IMR-90 (cell line): Measurements from ENCODE around the gene ANXA4. TPM values are rescaled to one million over a fixed set of nuclear protein-coding genes. Genes with fewer than 3 reads are reported as not detected.

ENCODE experiments used
- ATAC-seq: fragments of 200-7000 bp; cut with Tn5 transposase; 2 replicates; pipeline ENCODE4 v1.9.1; 2020; ENCODE audit warnings: low read depth, mild to moderate bottlenecking, moderate library complexity
- BruUV-seq: library from RNA; stranded (reverse); fragments of 400-500 nt; replicated peaks from 2 replicates; lab custom pipeline; 2021; lab: Mats Ljungman, UMichigan
- CTCF ChIA-PET: fragments of 300-600 bp; formaldehyde crosslinking; extraction: SDS; loops from one replicate; lab custom pipeline; 2021; ENCODE audit warnings: antibody characterized with exemption; lab: Yijun Ruan, JAX
- POLR2A ChIA-PET: fragments of 300-600 bp; sonication (Branson Sonifier 250); formaldehyde crosslinking; loops from one replicate; lab custom pipeline; 2022; ENCODE audit warnings: antibody characterized with exemption; ENCODE audit not compliant: unreplicated experiment; lab: Charles Lee
- DNase-seq: peaks from one replicate; pipeline ENCODE4 v3.0.0; 2013
- H2AFZ ChIP-seq: replicated peaks from 2 replicates; pipeline ENCODE3; 2013; ENCODE audit warnings: low read length, mild to moderate bottlenecking; ENCODE audit not compliant: poor library complexity
- H2AK5ac ChIP-seq: 2 replicates; pipeline ENCODE4 v1.6.1; 2013; ENCODE audit warnings: low read depth, low read length, inconsistent platforms
- H2AK9ac ChIP-seq: replicated peaks from 2 replicates; pipeline ENCODE3; 2013; ENCODE audit warnings: mild to moderate bottlenecking, low read depth, low read length, moderate library complexity; ENCODE audit not compliant: poor library complexity
- H2BK120ac ChIP-seq: 2 replicates; pipeline ENCODE4 v1.6.1; 2013; ENCODE audit warnings: low read depth, low read length, inconsistent platforms
- H2BK15ac ChIP-seq: 3 replicates; pipeline ENCODE4 v1.6.1; 2013; ENCODE audit warnings: low read depth, low read length, inconsistent platforms
- H2BK20ac ChIP-seq: 2 replicates; pipeline ENCODE4 v1.6.1; 2013; ENCODE audit warnings: low read depth, mild to moderate bottlenecking, inconsistent platforms, low read length, moderate library complexity
- H2BK5ac ChIP-seq: 2 replicates; pipeline ENCODE4 v1.6.1; 2013; ENCODE audit warnings: mild to moderate bottlenecking, low read depth, low read length, inconsistent platforms; ENCODE audit not compliant: poor library complexity, severe bottlenecking
- H3K14ac ChIP-seq: replicated peaks from 2 replicates; pipeline ENCODE4 v1.6.1; 2013; ENCODE audit warnings: low read depth, low read length, inconsistent platforms
- H3K18ac ChIP-seq: 2 replicates; pipeline ENCODE4 v1.6.1; 2013; ENCODE audit warnings: low read depth, low read length, control low read depth
- H3K23ac ChIP-seq: 2 replicates; pipeline ENCODE4 v1.6.1; 2013; ENCODE audit warnings: low read depth, low read length, inconsistent platforms
- H3K27ac ChIP-seq: 2 replicates; pipeline ENCODE4 v1.5.1; 2013; ENCODE audit warnings: mild to moderate bottlenecking, control low read depth, low read length; ENCODE audit not compliant: insufficient read depth
- H3K27me3 ChIP-seq: 2 replicates; pipeline ENCODE4 v1.6.1; 2013; ENCODE audit warnings: low read length; ENCODE audit not compliant: control insufficient read depth, insufficient read depth
- H3K36me3 ChIP-seq: 2 replicates; pipeline ENCODE4 v1.6.1; 2013; ENCODE audit warnings: low read length, mixed read lengths; ENCODE audit not compliant: control insufficient read depth, insufficient read depth
- H3K4ac ChIP-seq: 2 replicates; pipeline ENCODE4 v1.6.1; 2013; ENCODE audit warnings: low read depth, low read length, inconsistent platforms
- H3K4me1 ChIP-seq: 2 replicates; pipeline ENCODE4 v1.6.1; 2013; ENCODE audit warnings: low read length, mixed read lengths; ENCODE audit not compliant: control insufficient read depth, insufficient read depth
- H3K4me2 ChIP-seq: 2 replicates; pipeline ENCODE4 v1.6.1; 2013; ENCODE audit warnings: low read depth, mild to moderate bottlenecking, control low read depth, low read length, moderate library complexity
- H3K4me3 ChIP-seq: 2 replicates; pipeline ENCODE4 v1.5.1; 2013; ENCODE audit warnings: low read depth, mild to moderate bottlenecking, control low read depth, low read length, moderate library complexity; ENCODE audit not compliant: insufficient read depth
- H3K56ac ChIP-seq: 2 replicates; pipeline ENCODE4 v1.6.1; 2013; ENCODE audit warnings: low read length, inconsistent platforms; ENCODE audit not compliant: insufficient read depth; ENCODE audit errors: extremely low read depth
- H3K79me1 ChIP-seq, 2 experiments: 2 replicates each; pipeline ENCODE4 v1.6.1; 2013; ENCODE audit warnings: low read length in 2 of 2, inconsistent platforms in 1 of 2, low read depth in 1 of 2
- H3K9ac ChIP-seq: 2 replicates; pipeline ENCODE4 v1.6.1; 2013; ENCODE audit warnings: low read depth, low read length, control low read depth
- H3K9me1 ChIP-seq: 2 replicates; pipeline ENCODE4 v1.6.1; 2013; ENCODE audit warnings: low read length, inconsistent platforms; ENCODE audit not compliant: insufficient read depth
- H3K9me3 ChIP-seq: 2 replicates; pipeline ENCODE4 v1.6.1; 2013; ENCODE audit warnings: low read length; ENCODE audit not compliant: control insufficient read depth, insufficient read depth
- H4K20me1 ChIP-seq: 2 replicates; pipeline ENCODE4 v1.6.1; 2013; ENCODE audit warnings: low read length, inconsistent platforms; ENCODE audit not compliant: insufficient read depth
- H4K5ac ChIP-seq: 2 replicates; pipeline ENCODE4 v1.6.1; 2013; ENCODE audit warnings: mild to moderate bottlenecking, low read depth, low read length, control low read depth
- H4K8ac ChIP-seq, 2 experiments: 2 replicates each; pipeline ENCODE4 v1.6.1; 2013; ENCODE audit warnings: low read depth in 2 of 2, low read length in 2 of 2, control low read depth in 1 of 2, inconsistent platforms in 1 of 2
- H4K91ac ChIP-seq: 2 replicates; pipeline ENCODE4 v1.6.1; 2013; ENCODE audit warnings: low read depth, low read length, inconsistent platforms; ENCODE audit not compliant: insufficient read depth
- CEBPB ChIP-seq: IDR thresholded peaks from 2 replicates; pipeline ENCODE4 v1.6.1; 2012; ENCODE audit warnings: low read depth, low read length, improper control_type of control experiment
- SMC3 ChIP-seq: fragments of 150-350 bp; IDR thresholded peaks from 2 replicates; pipeline ENCODE4 v1.6.1; 2016; ENCODE audit warnings: low read depth, mild to moderate bottlenecking, antibody characterized with exemption, low read length, moderate library complexity
- WGBS, 2 experiments: methylation state at CpG; one replicate each; pipeline versions ENCODE4 v1.1.5 to v1.1.7; 2013; ENCODE audit warnings: missing lambda C conversion rate in 2 of 2; ENCODE audit not compliant: insufficient read length in 1 of 2; ENCODE audit errors: extremely low coverage in 2 of 2; 5-methylcytosine and 5-hydroxymethylcytosine counted together
- dilution Hi-C: fragments of 300-500 bp; cut with HindIII; formaldehyde crosslinking; loops from one replicate; pipeline ENCODE4 v1.14.3; 2018; ENCODE audit warnings: low sequenced_read_pairs; ENCODE audit not compliant: unreplicated experiment
- in situ Hi-C: fragments of 300-500 bp; cut with MboI; formaldehyde crosslinking; loops from 3 replicates; pipeline ENCODE4 v1.14.3; 2019; ENCODE audit warnings: low sequenced_read_pairs, inconsistent platforms, mixed read lengths
- intact Hi-C: fragments of 100-400 bp; cut with micrococcal nuclease; formaldehyde crosslinking; loops from 2 replicates; pipeline ENCODE4 v1.10.0; 2022
- polyA plus RNA-seq, 3 experiments: library from polyadenylated mRNA; depleted of rRNA; stranded (reverse); fragments of >200 nt; gene quantifications; 2 replicates each; pipeline ENCODE4 v1.2.3, GENCODE V29; 2012; ENCODE audit warnings: low replicate concordance in 1 of 3
- total RNA-seq: library from RNA; depleted of rRNA; stranded (reverse); fragments of >200 nt; gene quantifications from 2 replicates; pipeline ENCODE4 v1.2.3, GENCODE V29; 2012

Gene ANXA4
- total and polyA plus RNA-seq, 2 of the 4 experiments (the other 2 are of a cell fraction) = 22.2 to 72.0 TPM

- Histone ChIP-seq H2BK20ac (no peak overlapping the region), H4K91ac (no peak overlapping the region), H3K56ac (no peak overlapping the region), H3K23ac (no peak overlapping the region), H2BK15ac (no peak overlapping the region), H2BK5ac (no peak overlapping the region), H3K79me1 (no peaks in the 10 kb centered on the region), H4K8ac (no peak overlapping the region), H2AK9ac (no peak overlapping the region), H3K36me3 (no peaks in the 10 kb centered on the region), H2AK5ac (no peak overlapping the region), H3K9me3 (no peaks in the 10 kb centered on the region), H3K4me2 (no peak overlapping the region), H3K18ac (no peak overlapping the region), H2BK120ac (no peak overlapping the region), H3K9me1 (peaks cover 8% of the 10 kb centered on the region), H2AFZ (no peak overlapping the region), H4K5ac (no peak overlapping the region), H3K27me3 (no peaks in the 10 kb centered on the region), H3K4me3 (no peak overlapping the region), H3K4me1 (0 out of 2 replicates have a peak, but pooled peaks cover 3% of the 10 kb centered on the region), H4K20me1 (no peaks in the 10 kb centered on the region), H3K14ac (no peak overlapping the region), H3K4ac (no peak overlapping the region), H3K9ac (no peak overlapping the region), H3K27ac (no peak overlapping the region)
- WGBS, 2 experiments = 80% methylated on average over 2 of the region's 4 CpGs; no CpG with 5 or more reads in 1 of the 2 experiments
- ATAC-seq (no peak), DNase-seq (no peak)
- ChIA-PET CTCF (interaction anchor here (0.9 to 1.0 kb wide), 3 partner anchors 8 to 95 kb away, joined by 3 to 4 read pairs (median 3); no protein-coding TSS in a partner anchor), POLR2A (no interaction called here)
- TF ChIP-seq SMC3 = no peak
- no peak for TF ChIP-seq CEBPB
- no TSS peak for BruUV-seq
- intact Hi-C loops = loop anchor here (5.0 to 10.0 kb wide), 2 partner anchors 364 to 421 kb away; partner anchors contain the start of gene PCBP1
- dilution Hi-C loops = no loop called here
- in situ Hi-C loops = no loop called here
Measured at GRCh38 chr2:69721022-69721421, 20.9 kb upstream of the ANXA4 start.
